HepG2 (cell line): ENCODE data around the gene CCDC69. TPM values are rescaled to one million over a fixed set of nuclear protein-coding genes. Genes with fewer than 3 reads are reported as not detected.

ENCODE experiments used
- HHEX ChIP-seq: IDR thresholded peaks from 2 replicates; pipeline ENCODE4 v1.6.1; 2016; ENCODE audit warnings: control low read depth
- KMT2A ChIP-seq: sonication (generic); formaldehyde crosslinking; IDR thresholded peaks from 2 replicates; pipeline ENCODE4 v1.4.0; 2020; ENCODE audit warnings: missing genetic modification reagents
- ONECUT2 ChIP-seq: sonication (generic); formaldehyde crosslinking; IDR thresholded peaks from 2 replicates; pipeline ENCODE4 v1.4.0; 2020; ENCODE audit warnings: missing genetic modification reagents
- PITX1 ChIP-seq: sonication (generic); formaldehyde crosslinking; IDR thresholded peaks from 2 replicates; pipeline ENCODE4 v1.5.1; 2020; ENCODE audit warnings: mild to moderate bottlenecking, missing genetic modification reagents
- PRMT3 ChIP-seq: sonication (generic); formaldehyde crosslinking; IDR thresholded peaks from 2 replicates; pipeline ENCODE4 v1.8.1; 2022; ENCODE audit warnings: low read depth, mild to moderate bottlenecking, moderate library complexity, missing genetic modification reagents, borderline replicate concordance
- REPIN1 ChIP-seq: sonication (generic); formaldehyde crosslinking; IDR thresholded peaks from 2 replicates; pipeline ENCODE4 v1.8.0; 2022; ENCODE audit warnings: missing genetic modification reagents, low read depth, mild to moderate bottlenecking, borderline replicate concordance
- RFX1 ChIP-seq: fragments of 450-650 bp; IDR thresholded peaks from 2 replicates; pipeline ENCODE4 v1.6.1; 2017
- RFXANK ChIP-seq: IDR thresholded peaks from 2 replicates; pipeline ENCODE4 v1.6.1; 2016
- ZNF207 ChIP-seq: fragments of 450-650 bp; IDR thresholded peaks from 2 replicates; pipeline ENCODE4 v1.6.1; 2016; ENCODE audit warnings: antibody characterized with exemption, borderline replicate concordance
- ZNF432 ChIP-seq: sonication (generic); formaldehyde crosslinking; IDR thresholded peaks from 2 replicates; pipeline ENCODE4 v1.5.0; 2020; ENCODE audit warnings: missing genetic modification reagents, mild to moderate bottlenecking, borderline replicate concordance
- ZNF577 ChIP-seq: sonication (generic); formaldehyde crosslinking; IDR thresholded peaks from 2 replicates; pipeline ENCODE4 v1.4.0; 2020; ENCODE audit warnings: mild to moderate bottlenecking, low read depth, missing genetic modification reagents, borderline replicate concordance
- ZSCAN20 ChIP-seq: sonication (generic); formaldehyde crosslinking; IDR thresholded peaks from 2 replicates; pipeline ENCODE4 v1.4.0; 2020; ENCODE audit warnings: missing genetic modification reagents, mild to moderate bottlenecking, borderline replicate concordance
- polyA plus RNA-seq, 8 experiments: library from polyadenylated mRNA; depleted of rRNA in 3 of 8; stranded (reverse) in 7 of 8; unstranded in 1 of 8; fragments of >200 nt; fragmentation: Illumina TruSeq in 4 of 8; extraction: Trizol in 4 of 8; gene quantifications; 2 replicates each; pipeline versions ENCODE4 v1.2.1 to v1.2.3, GENCODE V29; 2011 to 2016; ENCODE audit warnings: low read depth in 4 of 8, missing spikeins in 1 of 8, mixed read lengths in 1 of 8; ENCODE audit not compliant: insufficient read depth in 1 of 8
- total RNA-seq, 5 experiments: library from RNA; depleted of rRNA; stranded (reverse); fragments of >200 nt; fragmentation: Illumina TruSeq; extraction: Trizol; gene quantifications; 2 replicates each; pipeline ENCODE4 v1.2.3, GENCODE V29; 2016; ENCODE audit warnings: low read depth in 1 of 5
- TF ChIP-seq, protein P1 (sequence below): sonication (generic); formaldehyde crosslinking; IDR thresholded peaks from 2 replicates; pipeline ENCODE4 v1.5.0; 2020; ENCODE audit warnings: mild to moderate bottlenecking, missing genetic modification reagents
- TF ChIP-seq, protein P2 (sequence below): sonication (generic); formaldehyde crosslinking; conservative IDR thresholded peaks from 2 replicates; pipeline ENCODE4 v1.8.0; 2022; ENCODE audit warnings: low read depth, missing genetic modification reagents
- TF ChIP-seq, protein P3 (sequence below): sonication (generic); formaldehyde crosslinking; IDR thresholded peaks from one replicate; pipeline ENCODE4 v1.5.1; 2020; ENCODE audit warnings: mild to moderate bottlenecking, missing genetic modification reagents; ENCODE audit errors: not compliant biosample characterization
- TF ChIP-seq, protein P4 (sequence below): sonication (generic); formaldehyde crosslinking; IDR thresholded peaks from 2 replicates; pipeline ENCODE4 v1.5.0; 2020; ENCODE audit warnings: mild to moderate bottlenecking, missing genetic modification reagents, borderline replicate concordance

The CCDC69 gene
- total and polyA plus RNA-seq, 2 of the 13 experiments (the other 11 are each of a cell fraction or from before 2014, with no cell fraction given), result 12.2 to 45.2 TPM

DNA sequence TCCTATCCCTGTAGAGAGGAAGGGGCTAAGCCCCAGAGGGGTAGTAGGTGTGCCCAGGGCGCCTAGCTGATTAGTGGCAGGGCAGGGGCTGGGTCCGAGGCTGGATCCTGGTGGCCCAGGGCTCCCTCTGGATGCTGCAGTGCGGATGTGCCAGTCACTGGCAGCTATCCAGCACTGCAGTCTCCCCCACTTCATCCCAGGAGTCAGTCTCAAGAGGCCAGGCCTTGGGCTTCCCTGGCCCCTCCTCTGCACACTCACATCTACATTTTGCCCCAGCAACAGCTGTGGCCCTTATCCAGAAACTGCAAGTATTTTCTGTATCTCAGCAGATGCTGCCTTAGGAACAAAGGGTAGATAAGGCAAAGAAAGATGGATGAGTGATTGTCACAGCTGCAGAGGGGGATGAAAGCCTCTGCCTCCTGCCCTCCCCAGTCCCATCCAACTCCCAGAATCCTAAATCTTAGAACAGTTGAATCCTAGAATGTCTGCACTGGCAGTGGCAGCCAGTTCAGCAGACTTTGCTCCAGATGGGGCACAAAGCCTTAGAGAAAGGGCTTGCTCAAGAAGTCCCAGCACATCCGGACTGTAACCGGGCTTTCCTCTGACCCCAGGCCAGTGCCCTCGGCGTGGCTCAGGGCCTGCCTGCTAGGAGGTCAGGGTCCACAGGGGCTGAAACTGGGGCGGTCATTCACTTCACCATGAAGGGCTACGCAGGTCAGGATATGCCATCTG lies 68.0 kb downstream of the CCDC69 start (continued):
- TF ChIP-seq, protein P1, sequence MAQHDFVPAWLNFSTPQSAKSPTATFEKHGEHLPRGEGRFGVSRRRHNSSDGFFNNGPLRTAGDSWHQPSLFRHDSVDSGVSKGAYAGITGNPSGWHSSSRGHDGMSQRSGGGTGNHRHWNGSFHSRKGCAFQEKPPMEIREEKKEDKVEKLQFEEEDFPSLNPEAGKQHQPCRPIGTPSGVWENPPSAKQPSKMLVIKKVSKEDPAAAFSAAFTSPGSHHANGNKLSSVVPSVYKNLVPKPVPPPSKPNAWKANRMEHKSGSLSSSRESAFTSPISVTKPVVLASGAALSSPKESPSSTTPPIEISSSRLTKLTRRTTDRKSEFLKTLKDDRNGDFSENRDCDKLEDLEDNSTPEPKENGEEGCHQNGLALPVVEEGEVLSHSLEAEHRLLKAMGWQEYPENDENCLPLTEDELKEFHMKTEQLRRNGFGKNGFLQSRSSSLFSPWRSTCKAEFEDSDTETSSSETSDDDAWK (CRISPR knock-in tag), result no peak
- no peak for TF ChIP-seq PRMT3 (CRISPR knock-in tag)
- TF ChIP-seq ZNF207, result no peak
- no peak for TF ChIP-seq ZNF432 (CRISPR knock-in tag)
- no peak for TF ChIP-seq ZSCAN20 (CRISPR knock-in tag)
- no peak for TF ChIP-seq RFX1
- no peak for TF ChIP-seq KMT2A (CRISPR knock-in tag)
- TF ChIP-seq ZNF577 (CRISPR knock-in tag), result no peak
- no peak for TF ChIP-seq HHEX (CRISPR knock-in tag)
- no peak for TF ChIP-seq ONECUT2 (CRISPR knock-in tag)
- no peak for TF ChIP-seq RFXANK (CRISPR knock-in tag)
- TF ChIP-seq, protein P2, sequence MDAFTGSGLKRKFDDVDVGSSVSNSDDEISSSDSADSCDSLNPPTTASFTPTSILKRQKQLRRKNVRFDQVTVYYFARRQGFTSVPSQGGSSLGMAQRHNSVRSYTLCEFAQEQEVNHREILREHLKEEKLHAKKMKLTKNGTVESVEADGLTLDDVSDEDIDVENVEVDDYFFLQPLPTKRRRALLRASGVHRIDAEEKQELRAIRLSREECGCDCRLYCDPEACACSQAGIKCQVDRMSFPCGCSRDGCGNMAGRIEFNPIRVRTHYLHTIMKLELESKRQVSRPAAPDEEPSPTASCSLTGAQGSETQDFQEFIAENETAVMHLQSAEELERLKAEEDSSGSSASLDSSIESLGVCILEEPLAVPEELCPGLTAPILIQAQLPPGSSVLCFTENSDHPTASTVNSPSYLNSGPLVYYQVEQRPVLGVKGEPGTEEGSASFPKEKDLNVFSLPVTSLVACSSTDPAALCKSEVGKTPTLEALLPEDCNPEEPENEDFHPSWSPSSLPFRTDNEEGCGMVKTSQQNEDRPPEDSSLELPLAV (CRISPR knock-in tag), result no peak
- TF ChIP-seq PITX1 (CRISPR knock-in tag), result peak; percentile 43; the same call in 1 of the 2 replicates
- TF ChIP-seq, protein P3, sequence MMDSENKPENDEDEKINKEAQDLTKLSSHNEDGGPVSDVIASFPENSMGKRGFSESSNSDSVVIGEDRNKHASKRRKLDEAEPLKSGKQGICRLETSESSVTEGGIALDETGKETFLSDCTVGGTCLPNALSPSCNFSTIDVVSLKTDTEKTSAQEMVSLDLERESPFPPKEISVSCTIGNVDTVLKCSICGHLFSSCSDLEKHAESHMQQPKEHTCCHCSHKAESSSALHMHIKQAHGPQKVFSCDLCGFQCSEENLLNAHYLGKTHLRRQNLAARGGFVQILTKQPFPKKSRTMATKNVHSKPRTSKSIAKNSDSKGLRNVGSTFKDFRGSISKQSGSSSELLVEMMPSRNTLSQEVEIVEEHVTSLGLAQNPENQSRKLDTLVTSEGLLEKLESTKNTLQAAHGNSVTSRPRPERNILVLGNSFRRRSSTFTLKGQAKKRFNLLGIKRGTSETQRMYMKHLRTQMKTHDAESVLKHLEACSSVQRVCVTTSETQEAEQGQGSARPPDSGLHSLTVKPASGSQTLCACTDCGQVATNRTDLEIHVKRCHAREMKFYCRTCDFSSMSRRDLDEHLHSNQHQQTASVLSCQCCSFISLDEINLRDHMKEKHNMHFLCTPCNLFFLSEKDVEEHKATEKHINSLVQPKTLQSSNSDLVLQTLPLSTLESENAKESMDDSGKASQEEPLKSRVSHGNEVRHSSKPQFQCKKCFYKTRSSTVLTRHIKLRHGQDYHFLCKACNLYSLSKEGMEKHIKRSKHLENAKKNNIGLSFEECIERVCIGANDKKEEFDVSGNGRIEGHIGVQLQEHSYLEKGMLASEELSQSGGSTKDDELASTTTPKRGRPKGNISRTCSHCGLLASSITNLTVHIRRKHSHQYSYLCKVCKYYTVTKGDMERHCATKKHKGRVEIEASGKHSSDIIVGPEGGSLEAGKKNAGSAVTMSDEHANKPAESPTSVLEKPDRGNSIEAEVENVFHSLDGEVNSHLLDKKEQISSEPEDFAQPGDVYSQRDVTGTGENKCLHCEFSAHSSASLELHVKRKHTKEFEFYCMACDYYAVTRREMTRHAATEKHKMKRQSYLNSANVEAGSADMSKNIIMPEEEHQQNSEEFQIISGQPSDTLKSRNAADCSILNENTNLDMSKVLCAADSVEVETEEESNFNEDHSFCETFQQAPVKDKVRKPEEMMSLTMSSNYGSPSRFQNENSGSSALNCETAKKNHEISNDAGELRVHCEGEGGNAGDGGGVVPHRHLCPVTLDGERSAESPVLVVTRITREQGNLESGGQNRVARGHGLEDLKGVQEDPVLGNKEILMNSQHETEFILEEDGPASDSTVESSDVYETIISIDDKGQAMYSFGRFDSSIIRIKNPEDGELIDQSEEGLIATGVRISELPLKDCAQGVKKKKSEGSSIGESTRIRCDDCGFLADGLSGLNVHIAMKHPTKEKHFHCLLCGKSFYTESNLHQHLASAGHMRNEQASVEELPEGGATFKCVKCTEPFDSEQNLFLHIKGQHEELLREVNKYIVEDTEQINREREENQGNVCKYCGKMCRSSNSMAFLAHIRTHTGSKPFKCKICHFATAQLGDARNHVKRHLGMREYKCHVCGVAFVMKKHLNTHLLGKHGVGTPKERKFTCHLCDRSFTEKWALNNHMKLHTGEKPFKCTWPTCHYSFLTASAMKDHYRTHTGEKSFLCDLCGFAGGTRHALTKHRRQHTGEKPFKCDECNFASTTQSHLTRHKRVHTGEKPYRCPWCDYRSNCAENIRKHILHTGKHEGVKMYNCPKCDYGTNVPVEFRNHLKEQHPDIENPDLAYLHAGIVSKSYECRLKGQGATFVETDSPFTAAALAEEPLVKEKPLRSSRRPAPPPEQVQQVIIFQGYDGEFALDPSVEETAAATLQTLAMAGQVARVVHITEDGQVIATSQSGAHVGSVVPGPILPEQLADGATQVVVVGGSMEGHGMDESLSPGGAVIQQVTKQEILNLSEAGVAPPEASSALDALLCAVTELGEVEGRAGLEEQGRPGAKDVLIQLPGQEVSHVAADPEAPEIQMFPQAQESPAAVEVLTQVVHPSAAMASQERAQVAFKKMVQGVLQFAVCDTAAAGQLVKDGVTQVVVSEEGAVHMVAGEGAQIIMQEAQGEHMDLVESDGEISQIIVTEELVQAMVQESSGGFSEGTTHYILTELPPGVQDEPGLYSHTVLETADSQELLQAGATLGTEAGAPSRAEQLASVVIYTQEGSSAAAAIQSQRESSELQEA, result no peak
- TF ChIP-seq REPIN1 (CRISPR knock-in tag), result no peak
- TF ChIP-seq, protein P4, sequence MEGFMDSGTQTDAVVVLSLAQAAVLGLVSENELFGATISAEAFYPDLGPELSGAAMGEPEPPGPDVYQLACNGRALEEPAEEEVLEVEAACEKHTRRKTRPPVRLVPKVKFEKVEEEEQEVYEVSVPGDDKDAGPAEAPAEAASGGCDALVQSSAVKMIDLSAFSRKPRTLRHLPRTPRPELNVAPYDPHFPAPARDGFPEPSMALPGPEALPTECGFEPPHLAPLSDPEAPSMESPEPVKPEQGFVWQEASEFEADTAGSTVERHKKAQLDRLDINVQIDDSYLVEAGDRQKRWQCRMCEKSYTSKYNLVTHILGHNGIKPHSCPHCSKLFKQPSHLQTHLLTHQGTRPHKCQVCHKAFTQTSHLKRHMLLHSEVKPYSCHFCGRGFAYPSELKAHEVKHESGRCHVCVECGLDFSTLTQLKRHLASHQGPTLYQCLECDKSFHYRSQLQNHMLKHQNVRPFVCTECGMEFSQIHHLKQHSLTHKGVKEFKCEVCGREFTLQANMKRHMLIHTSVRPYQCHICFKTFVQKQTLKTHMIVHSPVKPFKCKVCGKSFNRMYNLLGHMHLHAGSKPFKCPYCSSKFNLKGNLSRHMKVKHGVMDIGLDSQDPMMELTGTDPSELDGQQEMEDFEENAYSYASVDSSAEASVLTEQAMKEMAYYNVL (CRISPR knock-in tag), result peak; percentile 47; the same call in 1 of the 2 replicates
